Measurements from ENCODE around the gene ZNF316. TPM values are rescaled to one million over a fixed set of nuclear protein-coding genes. Genes with fewer than 3 reads are reported as not detected.

The ZNF316 gene
- total and polyA plus RNA-seq, 2 experiments from 2014 or later = 1.1 to 17.4 TPM

GRCh38 chr7:6642861-6643640 is 5.9 kb downstream of the ZNF316 start:
- H4K20me1 ChIP-seq (replicated peaks; ENCODE audit: insufficient read depth) = no peaks in the 10 kb centered on the region; the same call in 1 of the 2 replicates
- ATAC-seq (no peak), DNase-seq (ENCODE audit: low spot score) (no peak)
- Mint-ChIP-seq H3K4me3 (no peak overlapping the region), H3K27ac (no peak overlapping the region), H3K36me3 (ENCODE audit: low read depth) (peaks cover 9% of the 10 kb centered on the region), H3K9me3 (no peaks in the 10 kb centered on the region), H3K4me1 (peaks cover 16% of the 10 kb centered on the region; the same call in 2 of the 3 replicates), H3K27me3 (ENCODE audit: insufficient read depth, low read depth, poor library complexity) (peaks cover 20% of the 10 kb centered on the region)
- H2AFZ ChIP-seq = no peak overlapping the region
- H3K4me2 ChIP-seq = no peak overlapping the region
- H3K4me3 ChIP-seq = no peak overlapping the region
- no peaks in the 10 kb centered on the region for H3K36me3 ChIP-seq (ENCODE audit: insufficient read depth)
- no peaks in the 10 kb centered on the region for H3K9me2 ChIP-seq (ENCODE audit: insufficient read depth)
- no peak for TF ChIP-seq CTCF (conservative IDR thresholded peaks at IDR 0.05; ENCODE audit: low read depth in 2 of 2)
- no peak for TF ChIP-seq NANOG (IDR thresholded peaks at IDR 0.05; ENCODE audit: borderline replicate concordance)
- no peak for TF ChIP-seq REST (IDR thresholded peaks at IDR 0.05; ENCODE audit: unreplicated experiment)
- TF ChIP-seq ZNF462 (CRISPR knock-in tag; IDR thresholded peaks at IDR 0.05) = no peak
- TF ChIP-seq POLR2AphosphoS5 (IDR thresholded peaks at IDR 0.05; ENCODE audit: low read depth) = no peak
- no peak for TF ChIP-seq CREB1 (CRISPR knock-in tag; IDR thresholded peaks at IDR 0.05; ENCODE audit: low read depth)
- TF ChIP-seq JUNB (IDR thresholded peaks at IDR 0.05; ENCODE audit: unreplicated experiment) = no peak
- TF ChIP-seq ZNF331 (CRISPR knock-in tag; IDR thresholded peaks at IDR 0.05; ENCODE audit: low read depth) = no peak
- no peak for TF ChIP-seq ETS1 (IDR thresholded peaks at IDR 0.05)
- TF ChIP-seq STAT1 (IDR thresholded peaks at IDR 0.05; ENCODE audit: unreplicated experiment) = no peak
- TF ChIP-seq EZH2phosphoT487 (IDR thresholded peaks at IDR 0.05; ENCODE audit: unreplicated experiment) = no peak
- no peak for TF ChIP-seq ZNF114 (CRISPR knock-in tag; IDR thresholded peaks at IDR 0.05)
- no peak for TF ChIP-seq EZH2 (IDR thresholded peaks at IDR 0.05; ENCODE audit: low read depth, unreplicated experiment)
- H3F3A ChIP-seq (replicated peaks; ENCODE audit: low read depth) = no peaks in the 10 kb centered on the region
- H3K79me2 ChIP-seq (replicated peaks; ENCODE audit: insufficient read depth) = no peaks in the 10 kb centered on the region
- H3K4me1 ChIP-seq (ENCODE audit: insufficient read depth) = no peaks in the 10 kb centered on the region; the same call in 1 of the 2 replicates
- no peaks in the 10 kb centered on the region for H3K27me3 ChIP-seq (ENCODE audit: insufficient read depth)
- no peak overlapping the region for H3K27ac ChIP-seq (ENCODE audit: low read depth)

All from GM23338 (cell line).